VCaP (cell line): ENCODE results near the gene PTPN20.

Experiments
- H3K27ac ChIP-seq: fragments of 450-650 bp; 2 replicates; pipeline ENCODE4 v1.5.1; 2017
- TF ChIP-seq, protein P1 (sequence below): fragments of 450-650 bp; conservative IDR thresholded peaks from 2 replicates; pipeline ENCODE4 v1.5.1; 2017; ENCODE audit warnings: mild to moderate bottlenecking, moderate library complexity

Gene PTPN20

DNA sequence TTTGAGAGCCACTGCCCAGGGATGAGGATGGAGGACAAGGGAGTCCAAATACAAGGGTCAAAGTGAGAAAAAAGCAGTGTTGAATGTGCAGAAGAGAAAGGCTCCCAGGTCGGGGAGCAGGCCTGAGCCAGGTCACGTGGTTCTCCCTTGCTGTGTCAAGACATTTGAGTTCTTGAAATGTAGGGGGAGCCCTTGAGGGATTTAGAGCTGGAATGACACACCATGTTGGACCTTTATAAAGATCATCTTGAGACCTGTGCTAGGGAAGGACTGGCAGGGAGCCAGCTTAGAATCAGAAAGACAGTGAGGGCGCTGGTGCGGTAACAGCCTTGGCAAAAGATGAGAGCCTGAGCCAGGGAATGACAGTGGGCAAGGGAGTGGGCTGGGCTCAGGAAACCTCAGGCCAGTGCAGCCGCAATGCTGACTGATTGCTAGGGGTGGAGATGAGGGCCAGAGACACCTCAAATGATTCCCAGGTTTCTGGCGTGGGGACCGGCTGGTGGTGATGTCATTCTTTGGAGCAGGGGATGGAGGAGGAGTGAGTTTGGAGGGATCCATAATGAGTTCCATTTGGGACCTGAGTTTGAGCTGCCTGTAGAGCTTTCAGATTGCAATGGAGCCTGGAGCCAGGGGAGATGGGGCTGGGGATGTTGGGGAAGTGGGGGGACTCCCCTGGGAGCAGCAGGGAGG is 120.1 kb downstream of the PTPN20 start:
- TF ChIP-seq, protein P1, sequence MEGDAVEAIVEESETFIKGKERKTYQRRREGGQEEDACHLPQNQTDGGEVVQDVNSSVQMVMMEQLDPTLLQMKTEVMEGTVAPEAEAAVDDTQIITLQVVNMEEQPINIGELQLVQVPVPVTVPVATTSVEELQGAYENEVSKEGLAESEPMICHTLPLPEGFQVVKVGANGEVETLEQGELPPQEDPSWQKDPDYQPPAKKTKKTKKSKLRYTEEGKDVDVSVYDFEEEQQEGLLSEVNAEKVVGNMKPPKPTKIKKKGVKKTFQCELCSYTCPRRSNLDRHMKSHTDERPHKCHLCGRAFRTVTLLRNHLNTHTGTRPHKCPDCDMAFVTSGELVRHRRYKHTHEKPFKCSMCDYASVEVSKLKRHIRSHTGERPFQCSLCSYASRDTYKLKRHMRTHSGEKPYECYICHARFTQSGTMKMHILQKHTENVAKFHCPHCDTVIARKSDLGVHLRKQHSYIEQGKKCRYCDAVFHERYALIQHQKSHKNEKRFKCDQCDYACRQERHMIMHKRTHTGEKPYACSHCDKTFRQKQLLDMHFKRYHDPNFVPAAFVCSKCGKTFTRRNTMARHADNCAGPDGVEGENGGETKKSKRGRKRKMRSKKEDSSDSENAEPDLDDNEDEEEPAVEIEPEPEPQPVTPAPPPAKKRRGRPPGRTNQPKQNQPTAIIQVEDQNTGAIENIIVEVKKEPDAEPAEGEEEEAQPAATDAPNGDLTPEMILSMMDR: no peak

DNA sequence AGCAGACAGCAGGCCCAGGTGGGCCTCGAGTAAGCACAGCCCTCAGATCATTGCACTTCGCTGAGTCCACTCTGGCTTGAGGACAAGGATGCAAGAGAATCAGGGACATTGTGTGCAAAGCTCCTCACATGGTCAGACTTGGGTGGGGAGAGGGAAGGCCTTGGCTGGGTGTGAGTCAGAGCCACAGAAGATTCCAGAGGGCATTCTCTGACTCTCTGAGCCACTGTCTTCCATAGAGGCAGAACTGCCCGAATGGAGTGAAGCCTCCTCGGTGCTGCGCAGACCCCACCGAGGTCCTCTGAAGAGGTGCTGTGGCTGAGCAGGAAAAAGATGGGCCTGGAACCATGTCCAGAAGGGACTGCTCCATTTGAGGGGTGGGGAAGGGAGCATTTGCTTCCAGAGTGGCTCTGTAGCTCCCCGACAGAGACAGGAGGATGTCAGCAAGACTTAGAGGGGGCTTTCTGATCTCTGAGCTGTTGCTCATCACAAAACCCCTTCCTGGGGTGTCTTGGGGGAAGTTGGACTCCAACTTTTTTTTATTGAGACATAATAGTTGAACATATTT is 120.8 kb downstream of the PTPN20 start:
- TF ChIP-seq, protein P1: no peak
- no peak overlapping the region for H3K27ac ChIP-seq

More for the DNA sequence above, 120.1 kb downstream of the PTPN20 start:
- H3K27ac ChIP-seq: no peak overlapping the region

DNA sequence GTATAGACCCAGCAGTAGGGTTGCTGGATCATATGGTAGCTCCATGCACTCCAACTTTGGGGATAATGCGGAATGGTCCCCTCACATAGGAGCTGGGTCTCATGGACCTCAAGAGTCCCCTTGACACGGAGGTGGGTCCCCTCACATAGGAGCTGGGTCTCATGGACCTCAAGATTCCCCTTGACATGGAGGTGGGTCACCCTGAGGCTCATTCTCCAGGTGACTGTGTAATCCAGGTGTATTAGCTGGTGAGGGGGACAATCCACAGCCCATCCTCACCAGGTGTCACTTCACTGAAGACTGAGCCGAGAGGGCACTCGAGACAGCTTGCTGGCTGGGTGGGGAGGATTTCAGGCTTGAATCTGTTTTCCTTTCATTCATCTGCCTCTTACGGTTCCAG is 121.9 kb downstream of the PTPN20 start:
- TF ChIP-seq, protein P1: no peak
- no peak overlapping the region for H3K27ac ChIP-seq

DNA sequence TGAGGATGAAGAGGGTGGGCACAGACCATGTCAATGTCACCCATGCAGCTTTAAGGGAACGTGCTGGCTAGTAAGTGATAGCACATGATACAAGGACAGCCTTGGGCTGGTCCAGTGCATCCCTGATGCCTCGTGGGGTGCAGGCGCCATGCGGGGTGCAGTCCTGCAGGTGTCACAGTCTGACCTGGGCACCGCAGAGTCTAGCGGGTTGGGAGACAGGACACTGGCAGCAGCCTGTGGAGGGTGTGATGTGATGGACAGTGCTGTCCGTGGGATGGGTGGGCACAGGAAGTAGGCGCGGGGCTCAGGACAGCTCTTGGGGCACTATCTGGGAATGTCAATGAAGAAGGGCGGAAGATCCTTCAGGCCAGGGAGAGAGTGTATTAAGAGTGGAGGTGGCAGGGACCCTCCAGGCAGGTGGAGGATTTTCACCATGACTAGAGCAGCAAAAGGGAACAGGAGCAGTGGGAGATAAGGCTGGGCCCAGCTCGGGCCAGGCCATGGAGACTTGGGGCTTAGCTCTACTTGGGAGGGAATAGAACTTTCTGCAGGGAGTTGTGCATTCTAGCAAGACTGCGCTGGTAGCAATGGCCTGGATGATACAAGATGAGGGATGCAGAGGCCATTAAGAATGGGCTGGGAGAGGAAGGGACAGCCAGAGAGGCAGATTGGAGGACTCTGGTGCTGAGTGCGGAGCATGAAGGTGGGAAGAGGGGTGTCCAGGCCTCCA is 122.5 kb downstream of the PTPN20 start:
- TF ChIP-seq, protein P1: no peak
- no peak overlapping the region for H3K27ac ChIP-seq

DNA sequence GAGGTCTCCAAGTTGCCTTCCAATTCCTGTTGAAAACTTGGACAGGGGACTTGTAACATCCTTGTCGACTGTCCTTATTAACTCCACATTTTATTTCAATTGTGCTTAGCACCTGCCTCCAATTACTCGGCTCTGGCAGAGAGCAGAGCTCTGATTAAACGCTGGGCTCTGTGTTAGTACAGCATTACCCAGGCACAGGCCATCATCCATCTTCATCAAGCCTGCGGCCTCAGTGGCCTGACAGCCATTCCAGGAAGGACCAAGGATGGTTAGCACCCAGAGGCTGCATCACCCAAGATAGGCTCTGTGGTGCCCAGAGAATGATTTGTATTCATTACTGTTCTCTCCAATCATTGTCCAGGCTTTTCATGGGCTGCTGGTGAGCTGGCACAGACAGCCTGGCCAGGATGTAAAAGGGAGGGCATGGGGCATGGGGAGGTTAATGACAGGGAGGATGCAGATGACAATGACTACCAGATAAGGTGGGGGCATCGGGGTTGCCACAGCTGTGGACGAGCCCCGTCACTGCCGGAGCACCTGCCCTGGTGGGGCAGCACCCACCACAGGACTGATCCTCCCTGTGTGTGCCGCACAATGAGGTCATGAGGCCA is 123.3 kb downstream of the PTPN20 start:
- H3K27ac ChIP-seq: no peak overlapping the region
- TF ChIP-seq, protein P1: no peak

DNA sequence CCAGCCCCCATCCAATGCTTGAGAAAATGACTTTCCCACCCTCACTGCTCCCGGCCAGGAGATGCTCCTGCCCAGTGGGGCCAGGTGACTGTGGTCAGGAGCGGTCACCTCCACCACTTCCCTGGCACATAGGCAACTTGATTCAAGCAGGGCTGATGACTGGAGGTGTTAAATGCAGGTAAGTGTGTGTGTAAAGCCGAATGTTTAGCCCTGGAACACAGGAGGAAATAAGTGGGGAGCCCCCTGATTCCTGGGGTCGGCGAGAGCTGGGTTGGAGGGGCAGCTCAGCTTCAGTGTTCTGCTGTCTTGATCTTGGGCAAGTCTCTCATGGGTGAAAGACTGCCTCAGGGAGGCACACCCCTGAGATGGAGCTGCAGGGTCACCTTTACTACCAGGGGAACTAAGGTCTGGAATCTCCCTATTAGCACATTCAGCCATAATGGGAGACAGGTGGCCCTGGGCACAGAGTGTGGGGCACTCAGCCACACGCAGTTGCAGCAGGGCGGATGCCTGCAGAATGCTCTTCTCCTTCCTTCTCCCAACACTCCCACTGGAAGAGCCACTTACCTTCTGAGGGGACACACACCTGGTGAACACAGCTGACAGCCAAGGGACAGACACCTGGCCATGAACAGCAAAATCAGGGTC is 124.1 kb downstream of the PTPN20 start:
- no peak overlapping the region for H3K27ac ChIP-seq
- TF ChIP-seq, protein P1: no peak
